Right lobe of liver (tissue), 4 donors: ENCODE measurements around the gene TEPSIN.

ENCODE experiments used
- POLR2A ChIP-seq: fragments of 450-650 bp; IDR thresholded peaks from one replicate; pipeline ENCODE4 v1.6.1; 2017; ENCODE audit warnings: antibody characterized with exemption, mild to moderate bottlenecking
- TF ChIP-seq, protein P1 (sequence below), 4 donors: fragments of 200-600 bp in 3 of 4; fragments of 450-650 bp in 1 of 4; IDR thresholded peaks; one replicate each; pipeline versions ENCODE4 v1.5.1 to v1.8.0; 2016 to 2022; ENCODE audit warnings: antibody characterized with exemption in 4 of 4, mild to moderate bottlenecking in 2 of 4
- donor health status: DM: no; HTN: no; CAD: no.
- donor health status: DM: no; HTN: no; CAD: no.
- donor health status: DM: no; HTN: yes; CAD: no.

DNA sequence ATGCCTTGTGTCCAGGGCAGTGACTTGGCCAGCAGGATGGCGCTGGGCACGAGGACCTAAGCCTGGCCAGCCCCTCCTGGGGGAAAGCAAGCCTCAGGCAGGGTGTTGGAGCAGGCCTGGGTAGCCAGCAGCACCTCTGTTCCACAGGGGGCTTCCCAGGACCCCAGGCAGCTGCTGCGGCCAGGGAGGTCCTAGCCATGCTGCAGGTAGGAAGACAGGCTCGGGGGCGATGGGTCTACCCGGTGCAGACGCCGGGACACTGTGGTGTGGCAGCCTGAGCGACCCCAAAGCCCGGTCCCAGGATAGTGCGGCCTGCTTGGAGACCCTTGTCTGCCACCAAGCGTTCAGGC is 50.4 kb downstream of the TEPSIN start:
- TF ChIP-seq, protein P1, sequence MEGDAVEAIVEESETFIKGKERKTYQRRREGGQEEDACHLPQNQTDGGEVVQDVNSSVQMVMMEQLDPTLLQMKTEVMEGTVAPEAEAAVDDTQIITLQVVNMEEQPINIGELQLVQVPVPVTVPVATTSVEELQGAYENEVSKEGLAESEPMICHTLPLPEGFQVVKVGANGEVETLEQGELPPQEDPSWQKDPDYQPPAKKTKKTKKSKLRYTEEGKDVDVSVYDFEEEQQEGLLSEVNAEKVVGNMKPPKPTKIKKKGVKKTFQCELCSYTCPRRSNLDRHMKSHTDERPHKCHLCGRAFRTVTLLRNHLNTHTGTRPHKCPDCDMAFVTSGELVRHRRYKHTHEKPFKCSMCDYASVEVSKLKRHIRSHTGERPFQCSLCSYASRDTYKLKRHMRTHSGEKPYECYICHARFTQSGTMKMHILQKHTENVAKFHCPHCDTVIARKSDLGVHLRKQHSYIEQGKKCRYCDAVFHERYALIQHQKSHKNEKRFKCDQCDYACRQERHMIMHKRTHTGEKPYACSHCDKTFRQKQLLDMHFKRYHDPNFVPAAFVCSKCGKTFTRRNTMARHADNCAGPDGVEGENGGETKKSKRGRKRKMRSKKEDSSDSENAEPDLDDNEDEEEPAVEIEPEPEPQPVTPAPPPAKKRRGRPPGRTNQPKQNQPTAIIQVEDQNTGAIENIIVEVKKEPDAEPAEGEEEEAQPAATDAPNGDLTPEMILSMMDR (IDR thresholded peaks at IDR 0.05), result no peak
- TF ChIP-seq POLR2A, result no peak
